Measurements from ENCODE around the gene TNIK.

DNA sequence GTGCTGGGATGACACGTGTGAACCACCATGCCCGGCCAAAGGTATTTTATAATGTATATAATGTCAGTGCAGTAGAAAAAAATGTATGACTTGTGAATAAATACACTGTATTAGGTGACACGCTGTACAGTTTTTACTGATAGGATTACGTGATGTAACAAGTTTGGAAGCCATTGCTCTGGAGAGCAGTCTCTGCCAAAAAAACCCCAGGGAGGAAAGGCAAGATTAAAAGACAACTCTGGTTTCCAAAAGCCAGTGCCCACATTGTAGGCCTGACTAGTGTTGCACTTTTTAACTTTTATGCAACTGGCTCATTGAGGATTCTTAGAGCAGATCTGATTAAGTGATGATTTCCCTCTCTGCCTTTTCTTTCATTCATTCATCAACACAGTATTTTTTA is 371.7 kb downstream of the TNIK start:
- TF ChIP-seq, protein P1, sequence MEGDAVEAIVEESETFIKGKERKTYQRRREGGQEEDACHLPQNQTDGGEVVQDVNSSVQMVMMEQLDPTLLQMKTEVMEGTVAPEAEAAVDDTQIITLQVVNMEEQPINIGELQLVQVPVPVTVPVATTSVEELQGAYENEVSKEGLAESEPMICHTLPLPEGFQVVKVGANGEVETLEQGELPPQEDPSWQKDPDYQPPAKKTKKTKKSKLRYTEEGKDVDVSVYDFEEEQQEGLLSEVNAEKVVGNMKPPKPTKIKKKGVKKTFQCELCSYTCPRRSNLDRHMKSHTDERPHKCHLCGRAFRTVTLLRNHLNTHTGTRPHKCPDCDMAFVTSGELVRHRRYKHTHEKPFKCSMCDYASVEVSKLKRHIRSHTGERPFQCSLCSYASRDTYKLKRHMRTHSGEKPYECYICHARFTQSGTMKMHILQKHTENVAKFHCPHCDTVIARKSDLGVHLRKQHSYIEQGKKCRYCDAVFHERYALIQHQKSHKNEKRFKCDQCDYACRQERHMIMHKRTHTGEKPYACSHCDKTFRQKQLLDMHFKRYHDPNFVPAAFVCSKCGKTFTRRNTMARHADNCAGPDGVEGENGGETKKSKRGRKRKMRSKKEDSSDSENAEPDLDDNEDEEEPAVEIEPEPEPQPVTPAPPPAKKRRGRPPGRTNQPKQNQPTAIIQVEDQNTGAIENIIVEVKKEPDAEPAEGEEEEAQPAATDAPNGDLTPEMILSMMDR (conservative IDR thresholded peaks at IDR 0.05; ENCODE audit: low read depth in 2 of 2): no peak
- TF ChIP-seq, protein P2, sequence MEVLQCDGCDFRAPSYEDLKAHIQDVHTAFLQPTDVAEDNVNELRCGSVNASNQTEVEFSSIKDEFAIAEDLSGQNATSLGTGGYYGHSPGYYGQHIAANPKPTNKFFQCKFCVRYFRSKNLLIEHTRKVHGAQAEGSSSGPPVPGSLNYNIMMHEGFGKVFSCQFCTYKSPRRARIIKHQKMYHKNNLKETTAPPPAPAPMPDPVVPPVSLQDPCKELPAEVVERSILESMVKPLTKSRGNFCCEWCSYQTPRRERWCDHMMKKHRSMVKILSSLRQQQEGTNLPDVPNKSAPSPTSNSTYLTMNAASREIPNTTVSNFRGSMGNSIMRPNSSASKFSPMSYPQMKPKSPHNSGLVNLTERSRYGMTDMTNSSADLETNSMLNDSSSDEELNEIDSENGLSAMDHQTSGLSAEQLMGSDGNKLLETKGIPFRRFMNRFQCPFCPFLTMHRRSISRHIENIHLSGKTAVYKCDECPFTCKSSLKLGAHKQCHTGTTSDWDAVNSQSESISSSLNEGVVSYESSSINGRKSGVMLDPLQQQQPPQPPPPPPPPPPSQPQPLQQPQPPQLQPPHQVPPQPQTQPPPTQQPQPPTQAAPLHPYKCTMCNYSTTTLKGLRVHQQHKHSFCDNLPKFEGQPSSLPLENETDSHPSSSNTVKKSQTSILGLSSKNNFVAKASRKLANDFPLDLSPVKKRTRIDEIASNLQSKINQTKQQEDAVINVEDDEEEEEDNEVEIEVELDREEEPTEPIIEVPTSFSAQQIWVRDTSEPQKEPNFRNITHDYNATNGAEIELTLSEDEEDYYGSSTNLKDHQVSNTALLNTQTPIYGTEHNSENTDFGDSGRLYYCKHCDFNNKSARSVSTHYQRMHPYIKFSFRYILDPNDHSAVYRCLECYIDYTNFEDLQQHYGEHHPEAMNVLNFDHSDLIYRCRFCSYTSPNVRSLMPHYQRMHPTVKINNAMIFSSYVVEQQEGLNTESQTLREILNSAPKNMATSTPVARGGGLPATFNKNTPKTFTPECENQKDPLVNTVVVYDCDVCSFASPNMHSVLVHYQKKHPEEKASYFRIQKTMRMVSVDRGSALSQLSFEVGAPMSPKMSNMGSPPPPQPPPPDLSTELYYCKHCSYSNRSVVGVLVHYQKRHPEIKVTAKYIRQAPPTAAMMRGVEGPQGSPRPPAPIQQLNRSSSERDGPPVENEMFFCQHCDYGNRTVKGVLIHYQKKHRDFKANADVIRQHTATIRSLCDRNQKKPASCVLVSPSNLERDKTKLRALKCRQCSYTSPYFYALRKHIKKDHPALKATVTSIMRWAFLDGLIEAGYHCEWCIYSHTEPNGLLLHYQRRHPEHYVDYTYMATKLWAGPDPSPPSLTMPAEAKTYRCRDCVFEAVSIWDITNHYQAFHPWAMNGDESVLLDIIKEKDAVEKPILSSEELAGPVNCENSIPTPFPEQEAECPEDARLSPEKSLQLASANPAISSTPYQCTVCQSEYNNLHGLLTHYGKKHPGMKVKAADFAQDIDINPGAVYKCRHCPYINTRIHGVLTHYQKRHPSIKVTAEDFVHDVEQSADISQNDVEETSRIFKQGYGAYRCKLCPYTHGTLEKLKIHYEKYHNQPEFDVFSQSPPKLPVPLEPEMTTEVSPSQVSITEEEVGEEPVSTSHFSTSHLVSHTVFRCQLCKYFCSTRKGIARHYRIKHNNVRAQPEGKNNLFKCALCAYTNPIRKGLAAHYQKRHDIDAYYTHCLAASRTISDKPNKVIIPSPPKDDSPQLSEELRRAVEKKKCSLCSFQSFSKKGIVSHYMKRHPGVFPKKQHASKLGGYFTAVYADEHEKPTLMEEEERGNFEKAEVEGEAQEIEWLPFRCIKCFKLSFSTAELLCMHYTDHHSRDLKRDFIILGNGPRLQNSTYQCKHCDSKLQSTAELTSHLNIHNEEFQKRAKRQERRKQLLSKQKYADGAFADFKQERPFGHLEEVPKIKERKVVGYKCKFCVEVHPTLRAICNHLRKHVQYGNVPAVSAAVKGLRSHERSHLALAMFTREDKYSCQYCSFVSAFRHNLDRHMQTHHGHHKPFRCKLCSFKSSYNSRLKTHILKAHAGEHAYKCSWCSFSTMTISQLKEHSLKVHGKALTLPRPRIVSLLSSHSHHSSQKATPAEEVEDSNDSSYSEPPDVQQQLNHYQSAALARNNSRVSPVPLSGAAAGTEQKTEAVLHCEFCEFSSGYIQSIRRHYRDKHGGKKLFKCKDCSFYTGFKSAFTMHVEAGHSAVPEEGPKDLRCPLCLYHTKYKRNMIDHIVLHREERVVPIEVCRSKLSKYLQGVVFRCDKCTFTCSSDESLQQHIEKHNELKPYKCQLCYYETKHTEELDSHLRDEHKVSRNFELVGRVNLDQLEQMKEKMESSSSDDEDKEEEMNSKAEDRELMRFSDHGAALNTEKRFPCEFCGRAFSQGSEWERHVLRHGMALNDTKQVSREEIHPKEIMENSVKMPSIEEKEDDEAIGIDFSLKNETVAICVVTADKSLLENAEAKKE (CRISPR knock-in tag; IDR thresholded peaks at IDR 0.05): no peak
- TF ChIP-seq POLR2AphosphoS5 (IDR thresholded peaks at IDR 0.05; ENCODE audit: low read depth): no peak
- no peak for TF ChIP-seq EZH2 (IDR thresholded peaks at IDR 0.05; ENCODE audit: low read depth, unreplicated experiment)
- TF ChIP-seq, protein P3, sequence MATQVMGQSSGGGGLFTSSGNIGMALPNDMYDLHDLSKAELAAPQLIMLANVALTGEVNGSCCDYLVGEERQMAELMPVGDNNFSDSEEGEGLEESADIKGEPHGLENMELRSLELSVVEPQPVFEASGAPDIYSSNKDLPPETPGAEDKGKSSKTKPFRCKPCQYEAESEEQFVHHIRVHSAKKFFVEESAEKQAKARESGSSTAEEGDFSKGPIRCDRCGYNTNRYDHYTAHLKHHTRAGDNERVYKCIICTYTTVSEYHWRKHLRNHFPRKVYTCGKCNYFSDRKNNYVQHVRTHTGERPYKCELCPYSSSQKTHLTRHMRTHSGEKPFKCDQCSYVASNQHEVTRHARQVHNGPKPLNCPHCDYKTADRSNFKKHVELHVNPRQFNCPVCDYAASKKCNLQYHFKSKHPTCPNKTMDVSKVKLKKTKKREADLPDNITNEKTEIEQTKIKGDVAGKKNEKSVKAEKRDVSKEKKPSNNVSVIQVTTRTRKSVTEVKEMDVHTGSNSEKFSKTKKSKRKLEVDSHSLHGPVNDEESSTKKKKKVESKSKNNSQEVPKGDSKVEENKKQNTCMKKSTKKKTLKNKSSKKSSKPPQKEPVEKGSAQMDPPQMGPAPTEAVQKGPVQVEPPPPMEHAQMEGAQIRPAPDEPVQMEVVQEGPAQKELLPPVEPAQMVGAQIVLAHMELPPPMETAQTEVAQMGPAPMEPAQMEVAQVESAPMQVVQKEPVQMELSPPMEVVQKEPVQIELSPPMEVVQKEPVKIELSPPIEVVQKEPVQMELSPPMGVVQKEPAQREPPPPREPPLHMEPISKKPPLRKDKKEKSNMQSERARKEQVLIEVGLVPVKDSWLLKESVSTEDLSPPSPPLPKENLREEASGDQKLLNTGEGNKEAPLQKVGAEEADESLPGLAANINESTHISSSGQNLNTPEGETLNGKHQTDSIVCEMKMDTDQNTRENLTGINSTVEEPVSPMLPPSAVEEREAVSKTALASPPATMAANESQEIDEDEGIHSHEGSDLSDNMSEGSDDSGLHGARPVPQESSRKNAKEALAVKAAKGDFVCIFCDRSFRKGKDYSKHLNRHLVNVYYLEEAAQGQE (IDR thresholded peaks at IDR 0.05; ENCODE audit: unreplicated experiment): no peak
- no peak for TF ChIP-seq NANOG (IDR thresholded peaks at IDR 0.05; ENCODE audit: borderline replicate concordance)
- TF ChIP-seq EZH2phosphoT487 (IDR thresholded peaks at IDR 0.05; ENCODE audit: unreplicated experiment): no peak
- TF ChIP-seq, protein P4, sequence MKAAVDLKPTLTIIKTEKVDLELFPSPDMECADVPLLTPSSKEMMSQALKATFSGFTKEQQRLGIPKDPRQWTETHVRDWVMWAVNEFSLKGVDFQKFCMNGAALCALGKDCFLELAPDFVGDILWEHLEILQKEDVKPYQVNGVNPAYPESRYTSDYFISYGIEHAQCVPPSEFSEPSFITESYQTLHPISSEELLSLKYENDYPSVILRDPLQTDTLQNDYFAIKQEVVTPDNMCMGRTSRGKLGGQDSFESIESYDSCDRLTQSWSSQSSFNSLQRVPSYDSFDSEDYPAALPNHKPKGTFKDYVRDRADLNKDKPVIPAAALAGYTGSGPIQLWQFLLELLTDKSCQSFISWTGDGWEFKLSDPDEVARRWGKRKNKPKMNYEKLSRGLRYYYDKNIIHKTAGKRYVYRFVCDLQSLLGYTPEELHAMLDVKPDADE (IDR thresholded peaks at IDR 0.05): no peak
- TF ChIP-seq JUNB (IDR thresholded peaks at IDR 0.05; ENCODE audit: unreplicated experiment): no peak
